RWPE1 (cell line): ENCODE results near the gene C1QA.

Experiments
- CTCF ChIA-PET: fragments of 350-600 bp; sonication (Branson Sonifier 250); formaldehyde crosslinking; extraction: SDS; loops from one replicate; lab custom pipeline; 2021; lab: Yijun Ruan, JAX
- POLR2A ChIA-PET: fragments of 400-600 bp; formaldehyde crosslinking; extraction: SDS; loops from one replicate; lab custom pipeline; 2020; ENCODE audit warnings: antibody characterized with exemption; ENCODE audit not compliant: low non-redundant PET; lab: Yijun Ruan, JAX
- DNase-seq: peaks from one replicate; pipeline ENCODE4 v3.0.0; 2012; ENCODE audit warnings: low spot score
- H3K27ac ChIP-seq: fragments of 450-650 bp; 2 replicates; pipeline ENCODE4 v1.5.1; 2017
- CTCF ChIP-seq: fragments of 450-650 bp; conservative IDR thresholded peaks from 2 replicates; pipeline ENCODE4 v1.5.1; 2017; ENCODE audit warnings: low read depth, mild to moderate bottlenecking

The C1QA gene

GRCh38 chr1:22681556-22682276 lies 45.3 kb downstream of the C1QA start:
- TF ChIP-seq CTCF = no peak
- CTCF ChIA-PET = no interaction called here
- H3K27ac ChIP-seq = no peak overlapping the region
- POLR2A ChIA-PET = no interaction called here
- DNase-seq = no peak

- no peak for DNase-seq
- no peak overlapping the region for H3K27ac ChIP-seq
- TF ChIP-seq CTCF = no peak
- ChIA-PET POLR2A (no interaction called here), CTCF (interaction anchor here (0.8 kb wide), 1 partner anchor 59 kb away, joined by 3 read pairs; no protein-coding TSS in a partner anchor)
Measured at GRCh38 chr1:22683547-22683946, 47.1 kb downstream of the C1QA start.

- H3K27ac ChIP-seq = no peak overlapping the region
- TF ChIP-seq CTCF = no peak
- DNase-seq = no peak
- ChIA-PET CTCF (interaction anchor here (0.5 to 0.7 kb wide), 2 partner anchors 24 to 204 kb away, joined by 3 to 4 read pairs; no protein-coding TSS in a partner anchor), POLR2A (no interaction called here)
Measured at GRCh38 chr1:22685591-22686059, 49.2 kb downstream of the C1QA start.

GRCh38 chr1:22687191-22687590 lies 50.8 kb downstream of the C1QA start:
- TF ChIP-seq CTCF = no peak
- no peak overlapping the region for H3K27ac ChIP-seq
- POLR2A ChIA-PET = no interaction called here
- no peak for DNase-seq
- CTCF ChIA-PET = interaction anchor here (0.5 to 0.7 kb wide), 2 partner anchors 14 to 33 kb away, joined by 3 to 8 read pairs; no protein-coding TSS in a partner anchor

GRCh38 chr1:22688466-22688865 lies 52.0 kb downstream of the C1QA start:
- ChIA-PET POLR2A (no interaction called here), CTCF (interaction anchor here (0.6 to 1.2 kb wide), 2 partner anchors 14 to 467 kb away, joined by 3 to 4 read pairs; no protein-coding TSS in a partner anchor)
- DNase-seq = no peak
- TF ChIP-seq CTCF = no peak
- H3K27ac ChIP-seq = no peak overlapping the region
